Panc1 (cell line): ENCODE results near the gene PDE1C.

Source experiments
- CTCF ChIP-seq: fragments of 450-650 bp; IDR thresholded peaks from 2 replicates; pipeline ENCODE4 v1.5.1; 2017; ENCODE audit warnings: mild to moderate bottlenecking
- REST ChIP-seq, 2 experiments: IDR thresholded peaks; 2 replicates each; pipeline ENCODE4 v1.6.1; 2011 to 2012; ENCODE audit warnings: low read depth in 2 of 2, control low read depth in 1 of 2, low read length in 1 of 2, mild to moderate bottlenecking in 1 of 2, moderate library complexity in 1 of 2; ENCODE audit not compliant: insufficient read depth in 1 of 2

GRCh38 chr7:31910191-31910590 lies 160.0 kb downstream of the PDE1C start:
- TF ChIP-seq CTCF (no peak), REST (IDR thresholded peaks at IDR 0.05; ENCODE audit: insufficient read depth in 1 of 2, low read depth in 2 of 2, low read length in 1 of 2) (no peak)
